HepG2 (cell line): Measurements from ENCODE around the gene TXNL4B. TPM values are rescaled to one million over a fixed set of nuclear protein-coding genes. Genes with fewer than 3 reads are reported as not detected.
A peak's percentile ranks its signal among the peaks of the same experiment; 100 is the strongest.

Experiments used
- FOXA3 ChIP-seq: IDR thresholded peaks from 2 replicates; pipeline ENCODE4 v1.6.1; 2016; ENCODE audit warnings: missing genetic modification reagents, missing compliant biosample characterization
- GABPA ChIP-seq, 2 experiments: IDR thresholded peaks; 2 replicates each; pipeline ENCODE4 v1.6.1; 2011 to 2016; ENCODE audit warnings: low read depth in 2 of 2, low read length in 1 of 2, missing biosample characterization in 1 of 2, missing genetic modification characterization in 1 of 2
- HDAC2 ChIP-seq: sonication (generic); formaldehyde crosslinking; IDR thresholded peaks from 2 replicates; pipeline ENCODE4 v1.4.0; 2020; ENCODE audit warnings: missing genetic modification reagents
- HNF4A ChIP-seq: sonication (generic); formaldehyde crosslinking; IDR thresholded peaks from 2 replicates; pipeline ENCODE4 v1.4.0; 2020; ENCODE audit warnings: missing genetic modification reagents
- KAT2B ChIP-seq: fragments of 150-350 bp; IDR thresholded peaks from 2 replicates; pipeline ENCODE4 v1.6.1; 2014; ENCODE audit warnings: low read depth, low read length, borderline replicate concordance
- KAT8 ChIP-seq: IDR thresholded peaks from 2 replicates; pipeline ENCODE4 v1.6.1; 2016; ENCODE audit warnings: missing genetic modification reagents, missing compliant biosample characterization
- MIXL1 ChIP-seq: IDR thresholded peaks from 2 replicates; pipeline ENCODE4 v1.6.1; 2016
- MTF2 ChIP-seq: sonication (generic); formaldehyde crosslinking; IDR thresholded peaks from 2 replicates; pipeline ENCODE4 v1.5.0; 2020; ENCODE audit warnings: missing genetic modification reagents, borderline replicate concordance
- NCOA2 ChIP-seq: sonication (generic); formaldehyde crosslinking; IDR thresholded peaks from 2 replicates; pipeline ENCODE4 v1.8.0; 2022; ENCODE audit warnings: inconsistent platforms
- NFIC ChIP-seq: IDR thresholded peaks from 2 replicates; pipeline ENCODE4 v1.6.1; 2012; ENCODE audit warnings: mild to moderate bottlenecking, low read length, inconsistent platforms
- ONECUT2 ChIP-seq: sonication (generic); formaldehyde crosslinking; IDR thresholded peaks from 2 replicates; pipeline ENCODE4 v1.4.0; 2020; ENCODE audit warnings: missing genetic modification reagents
- RARA ChIP-seq: IDR thresholded peaks from 2 replicates; pipeline ENCODE4 v1.6.1; 2016; ENCODE audit warnings: missing genetic modification reagents, missing compliant biosample characterization
- SMC3 ChIP-seq: IDR thresholded peaks from 2 replicates; pipeline ENCODE4 v1.6.1; 2011; ENCODE audit warnings: low read length, improper control_type of control experiment
- YY1 ChIP-seq: IDR thresholded peaks from 2 replicates; pipeline ENCODE4 v1.6.1; 2011; ENCODE audit warnings: low read length, low read depth, moderate library complexity, mild to moderate bottlenecking; ENCODE audit not compliant: insufficient read depth, insufficient replicate concordance
- ZNF687 ChIP-seq: sonication (generic); formaldehyde crosslinking; IDR thresholded peaks from 2 replicates; pipeline ENCODE4 v1.5.1; 2020; ENCODE audit warnings: mild to moderate bottlenecking, missing genetic modification reagents, moderate library complexity
- polyA plus RNA-seq, 8 experiments: library from polyadenylated mRNA; depleted of rRNA in 3 of 8; stranded (reverse) in 7 of 8; unstranded in 1 of 8; fragments of >200 nt; fragmentation: Illumina TruSeq in 4 of 8; extraction: Trizol in 4 of 8; gene quantifications; 2 replicates each; pipeline versions ENCODE4 v1.2.1 to v1.2.3, GENCODE V29; 2011 to 2016; ENCODE audit warnings: low read depth in 4 of 8, missing spikeins in 1 of 8, mixed read lengths in 1 of 8; ENCODE audit not compliant: insufficient read depth in 1 of 8
- total RNA-seq, 5 experiments: library from RNA; depleted of rRNA; stranded (reverse); fragments of >200 nt; fragmentation: Illumina TruSeq; extraction: Trizol; gene quantifications; 2 replicates each; pipeline ENCODE4 v1.2.3, GENCODE V29; 2016; ENCODE audit warnings: low read depth in 1 of 5
- TF ChIP-seq, protein P1 (sequence below): sonication (generic); formaldehyde crosslinking; IDR thresholded peaks from 2 replicates; pipeline ENCODE4 v1.4.0; 2020; ENCODE audit warnings: missing genetic modification reagents
- TF ChIP-seq, protein P2 (sequence below): sonication (generic); formaldehyde crosslinking; IDR thresholded peaks from 2 replicates; pipeline ENCODE4 v1.5.1; 2020; ENCODE audit warnings: mild to moderate bottlenecking, missing genetic modification reagents, borderline replicate concordance
- TF ChIP-seq, protein P3 (sequence below): sonication (generic); formaldehyde crosslinking; IDR thresholded peaks from 2 replicates; pipeline ENCODE4 v1.4.0; 2020; ENCODE audit warnings: missing genetic modification reagents
- TF ChIP-seq, protein P4 (sequence below): sonication (generic); formaldehyde crosslinking; IDR thresholded peaks from 2 replicates; pipeline ENCODE4 v1.8.1; 2023; ENCODE audit warnings: missing genetic modification reagents, mild to moderate bottlenecking, borderline replicate concordance

Gene TXNL4B
- total and polyA plus RNA-seq, 2 of the 13 experiments (the other 11 are each of a cell fraction or from before 2014, with no cell fraction given) = 17.4 to 18.3 TPM

GRCh38 chr16:72138064-72138572, 44.7 kb upstream of the TXNL4B start (continued):
- TF ChIP-seq MTF2 (CRISPR knock-in tag) (no peak), SMC3 (no peak), YY1 (no peak), ONECUT2 (peak; percentile 87), FOXA3 (peak; percentile 74), KAT8 (CRISPR knock-in tag) (0 out of 2 replicates have a peak, but pooled peaks have one; percentile 34), HNF4A (CRISPR knock-in tag) (peak; percentile 60), ZNF687 (peak; percentile 16; the same call in 1 of the 2 replicates), NCOA2 (CRISPR knock-in tag) (peak; percentile 45; the same call in 1 of the 2 replicates), NFIC (peak; percentile 36; the same call in 1 of the 2 replicates), RARA (CRISPR knock-in tag) (peak; percentile 62), KAT2B (peak; percentile 49; the same call in 1 of the 2 replicates), MIXL1 (CRISPR knock-in tag) (0 out of 2 replicates have a peak, but pooled peaks have one; percentile 29), GABPA (IDR thresholded peaks at IDR 0.05; ENCODE audit: low read depth, low read length) (no peak), GABPA (CRISPR knock-in tag; IDR thresholded peaks at IDR 0.05; ENCODE audit: low read depth) (0 out of 2 replicates have a peak, but pooled peaks have one; percentile 8), HDAC2 (CRISPR knock-in tag) (peak; percentile 15; the same call in 1 of the 2 replicates)
- TF ChIP-seq, protein P1, sequence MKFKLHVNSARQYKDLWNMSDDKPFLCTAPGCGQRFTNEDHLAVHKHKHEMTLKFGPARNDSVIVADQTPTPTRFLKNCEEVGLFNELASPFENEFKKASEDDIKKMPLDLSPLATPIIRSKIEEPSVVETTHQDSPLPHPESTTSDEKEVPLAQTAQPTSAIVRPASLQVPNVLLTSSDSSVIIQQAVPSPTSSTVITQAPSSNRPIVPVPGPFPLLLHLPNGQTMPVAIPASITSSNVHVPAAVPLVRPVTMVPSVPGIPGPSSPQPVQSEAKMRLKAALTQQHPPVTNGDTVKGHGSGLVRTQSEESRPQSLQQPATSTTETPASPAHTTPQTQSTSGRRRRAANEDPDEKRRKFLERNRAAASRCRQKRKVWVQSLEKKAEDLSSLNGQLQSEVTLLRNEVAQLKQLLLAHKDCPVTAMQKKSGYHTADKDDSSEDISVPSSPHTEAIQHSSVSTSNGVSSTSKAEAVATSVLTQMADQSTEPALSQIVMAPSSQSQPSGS (CRISPR knock-in tag) = no peak
- TF ChIP-seq, protein P2, sequence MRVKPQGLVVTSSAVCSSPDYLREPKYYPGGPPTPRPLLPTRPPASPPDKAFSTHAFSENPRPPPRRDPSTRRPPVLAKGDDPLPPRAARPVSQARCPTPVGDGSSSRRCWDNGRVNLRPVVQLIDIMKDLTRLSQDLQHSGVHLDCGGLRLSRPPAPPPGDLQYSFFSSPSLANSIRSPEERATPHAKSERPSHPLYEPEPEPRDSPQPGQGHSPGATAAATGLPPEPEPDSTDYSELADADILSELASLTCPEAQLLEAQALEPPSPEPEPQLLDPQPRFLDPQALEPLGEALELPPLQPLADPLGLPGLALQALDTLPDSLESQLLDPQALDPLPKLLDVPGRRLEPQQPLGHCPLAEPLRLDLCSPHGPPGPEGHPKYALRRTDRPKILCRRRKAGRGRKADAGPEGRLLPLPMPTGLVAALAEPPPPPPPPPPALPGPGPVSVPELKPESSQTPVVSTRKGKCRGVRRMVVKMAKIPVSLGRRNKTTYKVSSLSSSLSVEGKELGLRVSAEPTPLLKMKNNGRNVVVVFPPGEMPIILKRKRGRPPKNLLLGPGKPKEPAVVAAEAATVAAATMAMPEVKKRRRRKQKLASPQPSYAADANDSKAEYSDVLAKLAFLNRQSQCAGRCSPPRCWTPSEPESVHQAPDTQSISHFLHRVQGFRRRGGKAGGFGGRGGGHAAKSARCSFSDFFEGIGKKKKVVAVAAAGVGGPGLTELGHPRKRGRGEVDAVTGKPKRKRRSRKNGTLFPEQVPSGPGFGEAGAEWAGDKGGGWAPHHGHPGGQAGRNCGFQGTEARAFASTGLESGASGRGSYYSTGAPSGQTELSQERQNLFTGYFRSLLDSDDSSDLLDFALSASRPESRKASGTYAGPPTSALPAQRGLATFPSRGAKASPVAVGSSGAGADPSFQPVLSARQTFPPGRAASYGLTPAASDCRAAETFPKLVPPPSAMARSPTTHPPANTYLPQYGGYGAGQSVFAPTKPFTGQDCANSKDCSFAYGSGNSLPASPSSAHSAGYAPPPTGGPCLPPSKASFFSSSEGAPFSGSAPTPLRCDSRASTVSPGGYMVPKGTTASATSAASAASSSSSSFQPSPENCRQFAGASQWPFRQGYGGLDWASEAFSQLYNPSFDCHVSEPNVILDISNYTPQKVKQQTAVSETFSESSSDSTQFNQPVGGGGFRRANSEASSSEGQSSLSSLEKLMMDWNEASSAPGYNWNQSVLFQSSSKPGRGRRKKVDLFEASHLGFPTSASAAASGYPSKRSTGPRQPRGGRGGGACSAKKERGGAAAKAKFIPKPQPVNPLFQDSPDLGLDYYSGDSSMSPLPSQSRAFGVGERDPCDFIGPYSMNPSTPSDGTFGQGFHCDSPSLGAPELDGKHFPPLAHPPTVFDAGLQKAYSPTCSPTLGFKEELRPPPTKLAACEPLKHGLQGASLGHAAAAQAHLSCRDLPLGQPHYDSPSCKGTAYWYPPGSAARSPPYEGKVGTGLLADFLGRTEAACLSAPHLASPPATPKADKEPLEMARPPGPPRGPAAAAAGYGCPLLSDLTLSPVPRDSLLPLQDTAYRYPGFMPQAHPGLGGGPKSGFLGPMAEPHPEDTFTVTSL (CRISPR knock-in tag) = 0 out of 2 replicates have a peak, but pooled peaks have one; percentile 47
- TF ChIP-seq, protein P3, sequence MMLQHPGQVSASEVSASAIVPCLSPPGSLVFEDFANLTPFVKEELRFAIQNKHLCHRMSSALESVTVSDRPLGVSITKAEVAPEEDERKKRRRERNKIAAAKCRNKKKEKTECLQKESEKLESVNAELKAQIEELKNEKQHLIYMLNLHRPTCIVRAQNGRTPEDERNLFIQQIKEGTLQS (CRISPR knock-in tag) = no peak
- TF ChIP-seq, protein P4, sequence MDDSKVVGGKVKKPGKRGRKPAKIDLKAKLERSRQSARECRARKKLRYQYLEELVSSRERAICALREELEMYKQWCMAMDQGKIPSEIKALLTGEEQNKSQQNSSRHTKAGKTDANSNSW (CRISPR knock-in tag) = no peak
